HG03439 (cell line): Measurements from ENCODE around the gene MAPKAP1.

Experiments
- ATAC-seq: cut with Tn5 transposase; IDR thresholded peaks from one replicate; pipeline ENCODE4 v1.9.1; 2021; ENCODE audit warnings: mild to moderate bottlenecking, moderate library complexity; ENCODE audit not compliant: unreplicated experiment

MAPKAP1 gene

DNA sequence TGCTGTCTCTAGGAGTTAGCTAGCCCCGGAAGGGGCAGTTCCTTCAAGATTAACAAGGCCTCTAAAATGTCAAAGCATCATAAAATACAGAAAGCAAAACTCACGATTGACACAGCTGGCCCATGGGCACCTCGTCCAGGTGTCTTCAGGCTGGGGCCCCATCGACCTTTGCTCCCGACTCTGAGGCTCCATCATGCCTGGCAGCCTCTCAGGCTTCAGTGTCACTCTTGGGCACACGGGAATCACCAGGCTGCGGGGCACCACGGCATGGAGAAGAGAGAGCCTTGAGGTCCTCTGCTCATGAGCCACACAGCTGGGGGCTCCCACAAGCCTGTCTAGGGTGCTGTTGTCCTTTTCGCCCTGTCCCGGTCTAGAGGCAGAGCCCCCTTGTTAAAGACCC, 284.2 kb downstream of the MAPKAP1 start:
- no peak for ATAC-seq

DNA sequence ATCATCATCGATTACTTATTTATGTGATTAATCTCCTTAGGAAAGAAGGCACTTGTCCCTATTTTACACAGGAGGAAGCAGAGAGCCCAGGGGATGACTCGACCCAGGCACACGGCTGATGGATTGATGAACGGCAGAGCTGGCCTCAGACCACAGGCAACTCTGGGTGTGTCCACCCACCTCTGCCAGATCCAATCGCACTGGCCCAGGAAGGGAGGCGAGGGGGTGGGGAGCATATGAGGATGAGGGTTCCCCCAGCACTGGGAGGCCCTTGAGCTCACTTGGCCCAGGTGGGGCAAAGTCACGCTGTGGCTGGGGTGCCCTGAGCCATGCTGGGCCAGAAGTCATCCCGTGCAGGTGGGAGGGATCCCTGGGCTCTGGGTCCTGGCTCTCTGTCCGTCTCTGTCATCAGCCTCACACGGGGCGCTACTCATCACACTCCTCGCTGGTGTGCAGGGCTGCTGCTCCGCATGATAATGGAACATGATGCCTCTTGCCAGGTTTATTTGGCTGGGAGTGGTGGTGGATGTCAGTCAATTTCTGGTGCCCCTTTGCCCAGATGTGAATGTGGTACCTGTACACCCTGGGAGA, 285.3 kb downstream of the MAPKAP1 start:
- ATAC-seq = no peak

DNA sequence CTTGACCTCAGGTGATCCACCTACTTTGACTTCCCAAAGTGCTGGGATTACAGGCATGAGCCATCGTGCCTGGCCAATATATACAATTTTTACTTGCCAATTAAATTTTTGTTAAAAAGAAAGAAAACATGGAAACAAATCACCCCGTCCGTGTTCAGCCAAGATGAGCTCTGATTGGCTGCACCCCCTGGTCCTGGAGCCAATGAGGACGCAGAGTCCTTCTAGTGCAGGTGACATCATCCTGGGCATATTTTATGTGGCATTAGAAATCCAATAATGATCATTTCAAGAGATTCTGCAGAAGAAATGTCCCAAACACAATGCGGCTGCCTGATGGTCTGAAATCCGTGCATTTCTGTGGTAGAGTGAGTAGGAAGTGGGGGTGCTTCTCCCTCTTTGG, 285.8 kb downstream of the MAPKAP1 start:
- ATAC-seq = no peak

DNA sequence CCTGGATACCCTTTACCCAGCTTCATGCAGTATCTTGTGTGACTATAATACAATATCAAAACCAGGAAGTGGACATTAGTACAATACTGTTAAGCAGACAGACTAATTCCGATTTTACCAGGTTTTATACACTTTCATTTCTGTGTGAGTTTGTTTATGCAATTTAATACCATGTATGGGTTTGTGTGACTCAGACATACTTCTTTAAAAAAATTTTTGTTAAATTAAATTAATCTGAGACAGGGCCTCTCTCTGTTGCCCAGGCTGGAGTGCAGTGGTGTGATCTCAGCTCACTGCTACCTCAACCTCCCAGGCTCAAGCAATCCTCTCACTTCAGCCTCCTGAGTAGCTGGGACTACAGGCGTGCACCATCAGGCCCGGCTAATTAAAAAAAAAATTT, 288.6 kb downstream of the MAPKAP1 start:
- no peak for ATAC-seq

DNA sequence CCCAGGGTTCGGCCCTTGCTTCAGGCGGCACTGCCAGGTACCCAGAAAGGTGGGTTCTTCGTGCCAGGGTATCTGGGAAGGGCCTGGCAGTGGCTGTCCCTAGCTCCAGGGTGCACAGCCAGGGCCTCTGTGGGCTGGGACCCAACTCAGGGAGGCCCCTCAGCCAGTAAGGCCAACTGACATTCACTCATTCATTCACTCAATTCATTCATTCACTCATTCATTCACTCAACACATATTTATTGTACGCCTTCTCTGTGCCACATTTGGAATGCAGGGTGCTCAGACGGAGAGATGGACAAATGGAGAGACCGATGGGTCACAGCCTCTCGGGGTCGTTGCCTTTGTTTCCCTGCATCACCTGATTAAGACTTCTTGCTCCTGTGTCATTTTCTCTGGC, 290.5 kb downstream of the MAPKAP1 start:
- ATAC-seq = no peak

DNA sequence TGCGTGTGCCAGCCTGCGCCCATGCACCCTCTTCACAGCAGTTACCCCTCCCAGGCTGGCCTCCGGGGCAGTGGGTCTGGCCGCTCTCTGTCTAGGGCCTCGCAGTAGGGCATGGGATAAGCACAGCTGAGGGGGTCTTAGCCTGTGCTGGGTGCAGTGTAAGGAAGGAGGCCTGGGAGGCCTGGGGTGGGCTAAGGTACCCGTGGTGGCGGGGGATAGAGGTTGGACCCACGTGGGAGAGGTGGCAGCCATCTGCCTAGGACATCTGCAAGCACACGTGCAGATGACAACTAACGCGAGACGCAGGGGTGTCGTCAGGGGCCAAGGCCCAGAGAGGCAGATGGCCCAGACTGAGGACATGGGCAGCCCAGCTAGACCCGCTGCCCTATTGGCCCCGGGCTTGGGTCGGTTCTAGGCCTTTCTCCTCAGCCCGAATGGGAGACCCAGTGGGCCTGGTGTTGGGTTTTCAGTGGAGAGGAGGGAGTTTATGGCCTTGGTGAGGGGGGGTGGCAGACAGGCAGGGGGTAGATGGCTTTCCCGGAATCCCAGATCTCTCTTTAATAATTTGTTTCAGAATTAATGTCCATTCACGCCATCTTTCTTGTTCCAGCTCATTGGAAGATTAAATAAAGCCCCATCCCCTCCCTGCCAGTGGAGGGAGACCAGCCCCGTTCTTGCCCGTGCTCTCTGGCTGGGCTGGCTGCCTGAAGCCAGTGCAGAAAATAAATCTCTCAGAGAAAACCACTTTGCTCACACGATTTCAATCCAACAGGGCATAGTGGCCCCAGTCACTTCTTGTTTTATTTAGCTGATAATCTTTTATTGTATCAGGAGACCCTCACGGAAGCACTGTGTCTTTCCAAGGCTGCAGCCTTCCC, 291.2 kb downstream of the MAPKAP1 start:
- no peak for ATAC-seq

DNA sequence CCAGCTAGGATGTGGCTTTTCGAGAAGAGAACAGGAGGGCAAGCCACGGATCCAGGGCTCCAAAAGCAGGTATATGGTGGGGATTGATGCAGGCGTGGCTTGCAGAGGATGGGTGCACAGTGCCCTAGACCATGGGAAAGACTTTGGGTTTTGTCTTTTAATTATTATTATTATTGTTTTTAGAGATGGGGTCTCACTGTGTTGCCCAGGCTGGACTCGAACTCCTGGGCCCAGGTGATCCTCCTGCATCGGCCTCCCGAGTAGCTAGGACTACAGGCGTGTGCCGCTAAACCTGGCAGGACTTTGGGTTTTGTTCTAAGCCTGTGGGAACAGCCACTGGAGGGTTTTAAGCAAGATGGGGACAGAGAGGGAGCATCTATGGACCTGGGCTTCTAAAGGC, 293.4 kb downstream of the MAPKAP1 start:
- no peak for ATAC-seq

DNA sequence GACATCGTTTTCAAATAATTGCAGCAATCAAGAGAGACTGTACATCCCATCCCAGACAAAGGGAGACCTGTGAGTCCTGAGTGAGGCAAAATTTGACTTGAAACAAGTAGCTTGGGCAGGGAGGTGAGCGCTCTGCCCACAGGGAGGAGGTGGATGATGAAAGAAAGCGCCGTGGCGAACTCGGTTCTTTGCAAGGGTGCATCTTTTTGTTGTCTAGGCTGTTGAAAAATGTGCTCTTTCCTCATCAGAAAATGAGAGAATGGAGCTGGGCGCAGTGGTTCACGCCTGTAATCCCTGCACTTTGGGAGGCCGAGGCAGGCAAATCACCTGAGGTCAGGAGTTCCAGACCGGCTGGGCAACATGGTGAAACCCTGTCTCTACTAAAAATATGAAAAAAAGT, 294.8 kb downstream of the MAPKAP1 start:
- ATAC-seq = no peak

DNA sequence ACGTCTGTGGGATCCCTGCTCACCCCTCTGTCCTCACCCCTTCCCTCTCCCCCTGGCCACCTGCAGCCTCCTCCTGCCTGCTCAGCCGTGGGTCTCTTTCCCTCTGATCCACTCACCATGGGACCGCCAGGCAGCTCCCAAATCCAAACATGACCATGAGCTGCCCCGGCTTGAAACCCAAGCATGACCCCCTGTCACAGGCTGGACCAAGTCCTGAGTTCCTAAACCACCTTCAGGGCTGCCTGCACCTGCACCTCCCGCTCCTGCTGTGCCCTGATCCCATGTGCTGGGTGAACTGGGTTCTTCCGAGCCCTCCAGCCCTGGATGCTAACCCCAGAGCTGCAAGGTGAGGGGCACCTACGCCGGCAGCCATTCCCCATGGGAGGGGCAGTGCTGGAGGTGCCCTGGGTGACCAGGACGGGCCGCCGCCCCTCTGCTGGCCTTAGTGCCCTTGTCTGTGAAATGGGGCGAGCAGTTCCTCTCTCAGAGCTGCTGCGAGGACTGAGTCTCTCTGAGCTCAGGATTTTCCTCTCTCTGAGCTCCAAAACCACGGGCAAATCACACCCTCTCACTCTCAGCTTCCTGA, 295.7 kb downstream of the MAPKAP1 start:
- ATAC-seq = no peak

DNA sequence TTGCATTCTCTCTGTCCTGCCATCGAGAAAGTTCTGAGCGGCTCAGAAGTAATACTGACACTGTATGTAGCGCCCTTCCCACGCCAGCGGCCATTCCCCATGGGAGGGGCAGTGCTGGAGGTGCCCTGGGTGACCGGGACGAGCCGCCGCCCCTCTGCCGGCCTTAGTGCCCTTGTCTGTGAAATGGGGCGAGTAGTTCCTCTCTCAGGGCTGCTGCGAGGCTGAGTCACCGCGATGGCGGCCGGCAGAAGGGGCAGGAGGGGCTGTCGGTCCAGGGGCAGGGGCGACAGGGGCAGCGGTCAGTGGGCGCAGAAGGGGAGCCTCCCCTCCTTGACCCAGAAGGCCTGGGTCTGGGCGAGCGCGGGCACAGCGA, 296.5 kb downstream of the MAPKAP1 start:
- ATAC-seq = no peak

DNA sequence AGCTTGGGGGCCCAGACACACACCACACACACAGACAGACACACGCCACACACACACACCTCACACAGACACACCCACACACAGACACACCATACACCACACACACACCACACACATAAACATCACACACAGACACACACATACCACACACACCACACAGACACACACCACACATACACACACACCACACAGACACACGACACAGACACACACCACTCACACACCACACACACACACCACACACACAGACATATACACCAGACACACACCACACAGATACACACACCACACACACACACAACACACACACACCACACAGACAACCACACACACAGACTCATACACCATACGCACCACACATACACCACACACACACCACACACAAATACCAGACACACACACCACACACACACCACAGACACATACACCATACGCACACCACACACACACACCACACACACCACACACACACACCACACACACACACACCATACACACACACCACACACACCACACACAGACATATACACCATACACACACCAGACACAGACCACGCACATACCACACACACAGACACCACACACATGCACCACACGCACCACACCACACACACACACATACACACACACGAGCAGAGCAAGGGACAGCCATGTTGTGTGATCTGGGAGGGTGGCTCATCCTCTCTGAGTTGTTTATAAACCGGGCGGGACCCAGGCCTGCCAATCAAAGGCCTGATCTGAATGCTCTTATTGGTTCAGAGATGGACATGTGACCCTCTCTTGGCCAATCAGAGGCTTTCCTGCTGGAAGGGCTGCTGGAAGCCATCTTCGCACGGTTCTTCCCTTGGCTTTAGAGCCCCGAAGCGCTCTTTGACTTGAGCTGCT, 297.1 kb downstream of the MAPKAP1 start:
- no peak for ATAC-seq

DNA sequence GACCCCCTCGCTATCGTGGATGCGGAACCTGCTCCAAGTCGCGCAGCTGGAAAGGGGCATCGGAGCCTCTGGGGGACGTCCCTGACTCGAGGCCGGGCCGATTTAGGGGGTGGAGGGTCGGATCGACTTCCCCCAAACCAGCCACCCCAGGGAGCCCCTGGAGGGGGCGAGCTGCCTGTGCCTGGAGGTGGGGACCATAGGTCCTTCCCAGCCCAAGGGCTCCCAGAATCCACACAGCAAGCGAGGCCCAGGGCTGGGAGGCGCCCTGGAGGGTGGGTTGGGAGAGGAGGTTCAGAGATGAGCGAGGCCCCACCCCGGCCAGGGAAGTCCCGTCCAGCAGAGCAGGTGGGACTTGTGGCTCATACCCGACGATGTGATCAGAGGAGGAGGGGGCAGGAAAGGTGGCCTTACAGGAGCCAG, 297.8 kb downstream of the MAPKAP1 start:
- ATAC-seq = no peak

DNA sequence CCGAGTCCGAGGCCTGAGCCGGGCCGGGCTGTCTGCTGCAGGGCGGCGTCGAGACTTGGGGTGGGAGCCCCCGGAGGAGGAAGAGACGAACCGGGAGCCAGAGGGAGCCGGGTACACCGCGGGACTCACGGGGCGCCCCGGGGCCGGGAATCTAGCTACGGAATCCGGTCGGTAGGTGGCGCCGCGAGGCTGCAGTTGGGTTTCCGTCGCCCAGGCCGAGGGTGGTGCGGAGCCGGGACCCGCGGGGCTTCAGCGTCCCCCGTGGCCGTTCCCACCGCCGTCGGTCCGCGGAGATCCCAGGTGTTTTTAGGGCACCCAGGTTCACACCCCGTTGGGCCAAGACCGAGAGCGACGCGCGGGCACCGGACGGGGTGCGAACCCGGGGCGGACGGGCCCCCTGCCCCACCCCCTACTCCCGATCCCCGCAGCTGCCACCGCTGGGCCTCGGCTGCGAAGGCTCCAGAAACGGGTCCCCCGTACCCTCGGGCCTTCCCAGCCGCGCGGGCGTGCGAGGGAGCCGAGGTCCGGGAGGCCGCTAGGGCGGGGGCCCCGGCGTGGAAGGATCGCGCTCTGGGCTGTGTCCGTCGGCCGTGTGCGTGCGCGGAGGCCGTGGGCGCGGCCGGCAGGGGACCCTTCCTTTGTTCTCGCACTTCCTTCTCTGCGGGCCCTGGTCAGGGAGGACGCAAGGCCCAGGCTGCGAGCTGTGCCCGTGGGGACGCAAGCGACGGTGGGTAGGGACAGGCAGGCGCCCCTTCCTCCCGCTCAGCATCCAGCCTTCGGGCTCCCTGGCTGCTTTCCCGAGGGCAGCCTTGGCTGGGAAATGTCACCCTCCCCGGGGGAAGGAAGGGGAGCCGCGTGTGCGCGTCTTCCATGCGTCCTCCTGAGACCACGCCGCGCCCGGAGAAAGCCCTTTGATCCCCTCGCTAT, 298.8 kb downstream of the MAPKAP1 start:
- ATAC-seq = peak; percentile 73

DNA sequence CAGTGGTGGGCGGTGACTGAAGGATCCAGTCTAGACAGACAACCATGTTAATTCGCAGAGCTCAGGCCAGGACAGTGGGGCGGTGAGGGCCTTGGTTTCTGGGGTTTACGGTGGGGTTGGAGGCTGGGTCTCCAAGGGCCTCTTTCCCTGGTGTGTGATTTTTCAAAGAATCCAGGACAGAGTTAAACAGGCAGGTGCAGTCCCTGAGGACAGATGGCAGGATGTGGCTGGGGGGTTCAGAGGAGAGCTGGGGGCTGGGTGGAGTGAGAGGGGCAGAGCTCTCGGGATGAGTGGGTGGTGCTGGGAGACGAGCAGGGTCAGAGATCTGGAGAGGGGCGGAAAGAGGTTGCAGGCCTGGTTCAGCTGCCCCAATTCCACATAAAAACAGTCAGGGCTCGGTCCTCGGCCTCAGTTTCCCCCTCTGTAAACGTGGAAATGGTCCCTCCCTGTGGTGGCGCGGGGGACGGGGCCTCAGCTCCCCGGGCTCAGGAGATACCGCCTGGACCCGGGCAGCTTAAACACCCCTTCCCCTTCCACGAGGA, 299.5 kb downstream of the MAPKAP1 start:
- peak; percentile 17 for ATAC-seq

DNA sequence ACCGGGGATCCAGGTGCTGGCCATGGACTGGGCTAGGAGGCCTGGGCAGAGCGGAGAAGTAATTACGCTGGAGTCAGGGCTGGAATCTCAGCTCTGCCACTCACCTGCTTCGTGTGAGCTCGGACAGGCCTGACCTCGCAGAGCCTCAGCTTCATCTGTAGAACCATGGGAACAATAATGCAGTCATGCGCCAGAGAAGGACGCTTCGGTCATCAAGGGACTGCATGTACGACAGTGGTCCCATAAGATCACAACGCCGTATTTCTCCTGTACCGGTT, 300.3 kb downstream of the MAPKAP1 start:
- ATAC-seq = no peak

DNA sequence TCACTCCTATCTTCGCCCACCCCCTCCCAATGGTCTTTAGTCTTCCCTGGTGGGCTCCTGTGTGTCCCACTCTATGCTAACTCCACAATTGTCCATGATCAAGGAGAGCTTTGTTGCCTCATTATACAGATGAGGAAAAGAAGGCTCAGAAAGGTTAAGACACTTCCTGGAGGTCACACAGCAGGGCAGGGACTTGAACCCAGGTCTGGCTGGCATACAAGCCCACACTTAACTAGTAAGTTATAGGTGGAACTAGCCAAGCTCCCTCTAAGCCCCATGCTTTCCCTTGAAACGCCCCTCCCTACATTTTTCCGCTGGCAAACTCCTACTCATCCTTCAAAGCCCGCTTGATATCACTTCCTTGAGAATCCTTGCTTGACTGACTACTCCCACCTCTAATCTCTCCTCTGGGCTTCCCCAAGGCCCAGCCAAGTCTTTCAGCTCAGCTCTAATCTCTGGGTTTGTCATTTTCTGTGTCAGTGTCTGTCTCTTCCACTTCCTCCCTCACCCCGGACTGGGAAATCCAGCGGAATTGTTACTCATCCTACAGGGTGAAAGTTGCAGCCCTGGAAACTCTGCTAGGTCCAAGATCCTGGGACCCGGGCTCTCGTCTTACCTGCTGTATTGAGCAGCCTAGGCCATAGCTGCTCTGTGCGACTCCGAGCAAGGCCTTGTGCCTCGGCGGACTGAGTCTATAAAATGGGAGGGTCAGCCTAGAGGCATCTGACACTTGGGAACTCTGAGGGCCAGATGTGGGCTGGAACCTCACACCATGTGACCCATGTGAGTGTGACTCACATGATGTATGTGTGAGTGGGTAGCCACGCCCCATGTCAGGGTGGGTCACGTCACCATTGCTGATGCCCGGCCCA, 300.8 kb downstream of the MAPKAP1 start:
- no peak for ATAC-seq

DNA sequence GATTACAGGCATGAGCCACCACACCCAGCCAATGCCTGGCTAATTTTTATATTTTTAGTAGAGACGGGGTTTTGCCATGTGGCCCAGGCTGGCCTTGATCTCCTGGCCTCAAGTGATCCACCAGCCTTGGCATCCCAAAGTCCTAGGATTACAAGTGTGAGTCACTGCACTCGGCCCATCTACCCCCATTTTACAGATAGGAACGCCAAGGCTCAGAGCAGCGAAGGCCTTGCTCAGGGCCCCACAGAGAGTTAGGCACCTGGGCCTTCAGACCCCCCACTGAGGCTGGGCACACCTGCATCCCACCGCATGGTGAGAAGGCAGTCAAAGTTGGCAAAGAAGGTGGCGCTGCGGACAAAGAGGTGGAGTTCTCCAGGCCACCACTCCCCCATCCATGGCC, 302.3 kb downstream of the MAPKAP1 start:
- no peak for ATAC-seq

DNA sequence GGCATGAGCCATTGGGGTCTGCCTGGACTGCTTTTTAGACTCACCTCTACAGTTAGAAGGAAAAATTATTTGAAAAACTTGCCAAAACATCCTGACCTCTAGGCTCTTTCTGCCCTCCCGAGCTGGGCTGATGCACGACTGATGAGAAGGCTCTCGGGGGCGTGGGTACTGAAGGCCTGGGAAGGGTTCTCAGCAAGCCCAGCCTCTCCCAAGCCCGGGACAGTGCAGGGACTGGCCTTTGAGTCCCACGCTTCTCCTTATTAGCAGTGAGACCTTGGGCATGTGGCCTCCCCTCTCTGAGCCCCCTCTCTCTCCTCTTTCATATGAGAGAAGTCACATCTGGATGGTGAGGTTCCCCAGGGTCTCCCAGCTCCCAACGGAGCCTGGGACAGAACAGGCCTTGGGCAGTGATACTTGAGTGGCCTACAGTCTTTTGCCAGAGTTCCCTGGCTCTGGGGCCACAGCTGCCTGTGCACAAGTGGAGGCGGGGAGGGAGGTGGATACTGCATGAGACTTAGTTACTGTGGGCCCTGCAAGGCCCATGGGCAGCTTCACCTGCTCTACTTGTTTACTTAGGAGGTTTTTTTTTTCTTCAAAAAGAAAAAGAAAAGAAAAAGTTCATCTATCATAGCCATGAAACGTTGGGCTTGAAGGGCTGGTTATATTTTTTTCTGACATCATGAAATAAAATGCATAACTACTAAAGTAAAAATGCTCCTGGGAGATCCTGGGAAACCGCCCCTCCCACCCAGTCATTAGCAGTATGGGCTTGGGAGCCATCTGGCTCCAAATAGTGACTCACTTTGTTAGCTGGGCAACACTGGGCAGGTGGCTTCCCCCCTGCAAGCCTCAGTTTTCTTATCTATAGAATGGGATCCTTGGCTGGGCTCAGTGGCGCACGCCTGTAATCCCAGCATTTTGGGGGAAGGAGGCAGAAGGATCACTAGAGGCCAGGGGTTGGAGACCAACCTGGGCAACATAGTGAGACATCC, 306.0 kb downstream of the MAPKAP1 start:
- ATAC-seq = no peak
